Fibroblast of mammary gland (primary cell): ENCODE results near the gene PRSS21.

ENCODE experiments used
- DNase-seq: peaks from one replicate; pipeline ENCODE4 v3.0.0-alpha.2; 2010; ENCODE audit warnings: low read depth
- H3K4me3 ChIP-seq: 2 replicates; pipeline ENCODE4 v1.5.1; 2011; ENCODE audit warnings: low read depth, mild to moderate bottlenecking, low read length, moderate library complexity; ENCODE audit not compliant: control insufficient read depth
- CTCF ChIP-seq: conservative IDR thresholded peaks from 2 replicates; pipeline ENCODE4 v1.5.1; 2011; ENCODE audit warnings: low read depth, low read length, inconsistent platforms; ENCODE audit not compliant: control insufficient read depth, insufficient read depth

Gene PRSS21

GRCh38 chr16:2829501-2830354 is 12.7 kb downstream of the PRSS21 start, which contains the start of gene ZG16B:
Gene ZG16B (plus strand): TSS chr16:2830303. CDS start chr16:2830442, 139 bp downstream.
- no peak for DNase-seq
- TF ChIP-seq CTCF, result no peak
- no peak within 1 kb of the TSS for H3K4me3 ChIP-seq

- no peak for DNase-seq
- H3K4me3 ChIP-seq, result no peak overlapping the region
- no peak for TF ChIP-seq CTCF
Observed at GRCh38 chr16:2830355-2830695, 13.3 kb downstream of the PRSS21 start.

GRCh38 chr16:2831203-2831602 is 14.2 kb downstream of the PRSS21 start:
- H3K4me3 ChIP-seq, result no peak overlapping the region
- no peak for TF ChIP-seq CTCF
- no peak for DNase-seq

- TF ChIP-seq CTCF, result no peak
- no peak for DNase-seq
- H3K4me3 ChIP-seq, result no peak overlapping the region
Observed at GRCh38 chr16:2833776-2834175, 16.7 kb downstream of the PRSS21 start.

GRCh38 chr16:2834968-2835367 is 17.9 kb downstream of the PRSS21 start:
- TF ChIP-seq CTCF, result no peak
- no peak for DNase-seq

GRCh38 chr16:2835638-2836493 is 18.8 kb downstream of the PRSS21 start:
- H3K4me3 ChIP-seq, result no peak overlapping the region
- no peak for TF ChIP-seq CTCF
- peak; percentile 87 for DNase-seq

More at GRCh38 chr16:2834968-2835367, 17.9 kb downstream of the PRSS21 start:
- no peak overlapping the region for H3K4me3 ChIP-seq
